PC-3 (cell line): ENCODE measurements around the gene FGD4. TPM values are rescaled to one million over a fixed set of nuclear protein-coding genes. Genes with fewer than 3 reads are reported as not detected.

ENCODE experiments used
- ATAC-seq: fragments of 200-7000 bp; cut with Tn5 transposase; 2 replicates; pipeline ENCODE4 v1.9.1; 2020; ENCODE audit warnings: mild to moderate bottlenecking, moderate library complexity
- BruUV-seq: library from RNA; stranded (reverse); fragments of 400-500 nt; replicated peaks from 2 replicates; lab custom pipeline; 2021; lab: Mats Ljungman, UMichigan
- CTCF ChIA-PET: fragments of 300-600 bp; sonication (Branson Sonifier 250); formaldehyde crosslinking; loops from one replicate; lab custom pipeline; 2022; ENCODE audit warnings: antibody characterized with exemption; lab: Charles Lee
- POLR2A ChIA-PET: fragments of 300-600 bp; sonication (Branson Sonifier 250); formaldehyde crosslinking; loops from one replicate; lab custom pipeline; 2022; ENCODE audit warnings: antibody characterized with exemption; ENCODE audit not compliant: unreplicated experiment; lab: Charles Lee
- DNase-seq: peaks from one replicate; pipeline ENCODE4 v3.0.0-alpha.2; 2015
- H2AFZ ChIP-seq: fragments of 300-600 bp; sonication (generic); 2 replicates; pipeline ENCODE4 v1.6.0; 2016; ENCODE audit warnings: antibody characterized with exemption, low read length
- H3F3A ChIP-seq: fragments of 300-600 bp; sonication (generic); one replicate; pipeline ENCODE4 v1.6.0; 2017; ENCODE audit warnings: antibody characterized with exemption, low read length, control low read depth, mild to moderate bottlenecking; ENCODE audit not compliant: unreplicated experiment
- H3K27ac ChIP-seq: fragments of 300-600 bp; sonication (generic); 2 replicates; pipeline ENCODE4 v1.5.1; 2016; ENCODE audit warnings: mild to moderate bottlenecking, low read length
- H3K27me3 ChIP-seq: fragments of 300-600 bp; sonication (generic); 2 replicates; pipeline ENCODE4 v1.6.1; 2016; ENCODE audit warnings: low read length, mixed read lengths
- H3K36me3 ChIP-seq: fragments of 300-600 bp; sonication (generic); 2 replicates; pipeline ENCODE4 v1.6.1; 2016; ENCODE audit warnings: low read depth, mixed run types, low read length, mixed read lengths
- H3K4me1 ChIP-seq: fragments of 300-600 bp; sonication (generic); 2 replicates; pipeline ENCODE4 v1.5.1; 2016; ENCODE audit warnings: low read length; ENCODE audit not compliant: insufficient read depth
- H3K4me2 ChIP-seq: fragments of 300-600 bp; sonication (generic); 2 replicates; pipeline ENCODE4 v1.6.0; 2016; ENCODE audit warnings: low read length
- H3K4me3 ChIP-seq: fragments of 300-600 bp; sonication (generic); 2 replicates; pipeline ENCODE4 v1.5.1; 2016; ENCODE audit warnings: mild to moderate bottlenecking, low read length, mixed read lengths
- H3K79me2 ChIP-seq: fragments of 300-600 bp; sonication (generic); 2 replicates; pipeline ENCODE4 v1.6.1; 2017; ENCODE audit warnings: low read length, mixed read lengths
- H3K9ac ChIP-seq: fragments of 300-600 bp; sonication (generic); 2 replicates; pipeline ENCODE4 v1.6.0; 2016; ENCODE audit warnings: mild to moderate bottlenecking, low read length
- H3K9me2 ChIP-seq: fragments of 300-600 bp; sonication (generic); replicated peaks from 2 replicates; pipeline ENCODE4 v1.6.1; 2016; ENCODE audit warnings: mixed run types, low read length, mixed read lengths
- H3K9me3 ChIP-seq: fragments of 300-600 bp; sonication (generic); 2 replicates; pipeline ENCODE4 v1.6.1; 2016; ENCODE audit warnings: low read length, mixed read lengths
- H4K20me1 ChIP-seq: fragments of 300-600 bp; sonication (generic); 2 replicates; pipeline ENCODE4 v1.6.1; 2016; ENCODE audit warnings: low read length, mixed read lengths
- CTCF ChIP-seq: fragments of 300-600 bp; sonication (generic); conservative IDR thresholded peaks from 2 replicates; pipeline ENCODE4 v1.5.1; 2017; ENCODE audit warnings: antibody characterized with exemption, low read depth, mild to moderate bottlenecking, low read length
- EZH2 ChIP-seq: fragments of 300-600 bp; sonication (generic); IDR thresholded peaks from one replicate; pipeline ENCODE4 v1.6.1; 2017; ENCODE audit warnings: antibody characterized with exemption, mild to moderate bottlenecking, low read length; ENCODE audit not compliant: unreplicated experiment
- EZH2phosphoT487 ChIP-seq: fragments of 300-600 bp; sonication (generic); IDR thresholded peaks from 2 replicates; pipeline ENCODE4 v1.6.1; 2018; ENCODE audit warnings: mild to moderate bottlenecking, antibody characterized with exemption, low read length, borderline replicate concordance
- intact Hi-C: fragments of 100-400 bp; cut with micrococcal nuclease; formaldehyde crosslinking; loops from 2 replicates; pipeline ENCODE4 v1.9.0; 2023
- total RNA-seq: library from RNA; depleted of rRNA; stranded (reverse); fragments of >200 nt; gene quantifications from 2 replicates; pipeline ENCODE4 v1.2.3, GENCODE V29; 2014

The FGD4 gene
- total RNA-seq, 1 experiment from 2014 or later, result 3.9 TPM

GRCh38 chr12:32462908-32463307 lies 63.5 kb downstream of the FGD4 start:
- H3K9ac ChIP-seq, result no peak overlapping the region
- no peak overlapping the region for H2AFZ ChIP-seq
- no peaks in the 10 kb centered on the region for H3K27me3 ChIP-seq
- no peaks in the 10 kb centered on the region for H3K36me3 ChIP-seq
- TF ChIP-seq EZH2, result no peak
- TF ChIP-seq CTCF, result no peak
- no peak for TF ChIP-seq EZH2phosphoT487
- DNase-seq (no peak), ATAC-seq (no peak)
- no peaks in the 10 kb centered on the region for H3K9me2 ChIP-seq
- ChIA-PET POLR2A (no interaction called here), CTCF (no interaction called here)
- BruUV-seq, result no TSS peak
- no peak overlapping the region for H3K27ac ChIP-seq
- H3K4me1 ChIP-seq, result no peaks in the 10 kb centered on the region
- no peaks in the 10 kb centered on the region for H3K79me2 ChIP-seq
- no peak overlapping the region for H3K4me2 ChIP-seq
- no peak overlapping the region for H3K4me3 ChIP-seq
- H3F3A ChIP-seq, result no peaks in the 10 kb centered on the region
- no peaks in the 10 kb centered on the region for H4K20me1 ChIP-seq
- H3K9me3 ChIP-seq, result no peaks in the 10 kb centered on the region
- intact Hi-C loops, result no loop called here

- no peaks in the 10 kb centered on the region for H3K9me3 ChIP-seq
- no peak overlapping the region for H3K27ac ChIP-seq
- H3F3A ChIP-seq, result no peaks in the 10 kb centered on the region
- H3K9me2 ChIP-seq, result no peaks in the 10 kb centered on the region
- ATAC-seq, result no peak
- no peak for DNase-seq
- H3K4me3 ChIP-seq, result no peak overlapping the region
- ChIA-PET CTCF (no interaction called here), POLR2A (no interaction called here)
- H2AFZ ChIP-seq, result no peak overlapping the region
- H3K4me2 ChIP-seq, result no peak overlapping the region
- H3K9ac ChIP-seq, result no peak overlapping the region
- intact Hi-C loops, result no loop called here
- TF ChIP-seq EZH2 (no peak), EZH2phosphoT487 (no peak), CTCF (no peak)
- H3K79me2 ChIP-seq, result no peaks in the 10 kb centered on the region
- H3K4me1 ChIP-seq, result no peaks in the 10 kb centered on the region
- no peaks in the 10 kb centered on the region for H3K36me3 ChIP-seq
- no peaks in the 10 kb centered on the region for H3K27me3 ChIP-seq
- no peaks in the 10 kb centered on the region for H4K20me1 ChIP-seq
- no TSS peak for BruUV-seq
These were observed 66.8 kb downstream of the FGD4 start for GRCh38 chr12:32466187-32466586.

DNA sequence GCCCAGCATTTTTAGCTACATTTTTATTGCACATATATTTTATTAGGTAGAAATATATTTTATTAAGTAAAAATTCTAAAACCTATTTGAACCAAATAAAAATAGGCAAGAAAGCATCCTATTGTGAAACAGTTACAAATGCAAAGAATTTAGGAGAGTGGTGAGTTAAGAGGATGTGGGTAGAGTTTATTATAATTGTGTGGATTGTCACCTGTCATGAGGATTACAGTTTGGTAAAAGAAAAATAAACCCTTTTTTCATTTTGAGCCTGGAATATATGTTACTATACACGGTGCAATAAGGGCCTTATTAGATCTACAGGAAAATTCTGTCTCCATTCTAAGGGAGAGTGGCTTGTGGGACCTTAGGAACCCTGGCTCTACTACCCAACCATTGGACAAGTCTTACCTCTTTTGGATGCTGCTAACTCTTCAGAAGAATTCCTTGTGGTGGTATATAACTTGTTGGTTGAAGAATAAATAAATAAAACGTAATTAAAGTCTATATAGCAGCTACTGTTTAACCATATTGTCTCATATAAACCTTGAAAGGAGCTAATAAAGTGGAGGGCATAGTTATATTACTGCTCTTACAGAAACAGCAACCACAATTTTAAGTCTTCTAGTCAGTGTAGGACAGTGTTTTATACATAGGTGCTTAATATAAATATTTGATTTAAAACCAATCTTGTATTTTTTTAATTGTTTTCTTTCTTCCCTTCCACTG lies 67.8 kb downstream of the FGD4 start:
- H3F3A ChIP-seq, result no peaks in the 10 kb centered on the region
- no peak overlapping the region for H3K9ac ChIP-seq
- H4K20me1 ChIP-seq, result no peaks in the 10 kb centered on the region
- ATAC-seq (no peak), DNase-seq (no peak)
- H3K4me1 ChIP-seq, result no peaks in the 10 kb centered on the region
- H3K9me3 ChIP-seq, result no peaks in the 10 kb centered on the region
- no peak for TF ChIP-seq CTCF
- no peak for TF ChIP-seq EZH2
- TF ChIP-seq EZH2phosphoT487, result no peak
- no peak overlapping the region for H3K4me2 ChIP-seq
- no peak overlapping the region for H3K4me3 ChIP-seq
- no peaks in the 10 kb centered on the region for H3K79me2 ChIP-seq
- H2AFZ ChIP-seq, result no peak overlapping the region
- H3K27ac ChIP-seq, result no peak overlapping the region
- no peaks in the 10 kb centered on the region for H3K36me3 ChIP-seq
- no peaks in the 10 kb centered on the region for H3K27me3 ChIP-seq
- no TSS peak for BruUV-seq
- no peaks in the 10 kb centered on the region for H3K9me2 ChIP-seq
- intact Hi-C loops, result no loop called here
- ChIA-PET CTCF (no interaction called here), POLR2A (no interaction called here)
